ENCODE data around the gene GSG1L.

Gene GSG1L

DNA sequence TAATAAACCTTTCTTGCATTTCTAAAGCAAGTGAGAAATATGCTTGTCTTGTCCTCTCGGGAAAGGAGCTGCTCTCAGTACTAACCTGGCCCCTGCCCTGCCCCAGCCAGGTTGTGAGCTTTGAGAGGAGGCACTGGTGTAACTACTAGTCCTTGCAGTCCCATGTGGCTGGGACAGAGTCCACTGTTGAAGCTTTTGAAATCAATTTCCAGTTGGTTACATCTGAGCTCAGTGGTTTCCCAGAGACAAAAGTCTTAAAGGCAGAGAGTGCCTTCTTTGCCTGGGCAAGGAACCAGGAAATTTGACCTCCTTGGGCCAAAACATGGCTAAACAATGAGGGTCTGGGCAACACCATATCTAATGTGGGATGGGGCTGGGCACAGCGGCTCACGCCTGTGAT, 48.7 kb downstream of the GSG1L start:
- no peak for DNase-seq (ENCODE audit: low read depth)

DNA sequence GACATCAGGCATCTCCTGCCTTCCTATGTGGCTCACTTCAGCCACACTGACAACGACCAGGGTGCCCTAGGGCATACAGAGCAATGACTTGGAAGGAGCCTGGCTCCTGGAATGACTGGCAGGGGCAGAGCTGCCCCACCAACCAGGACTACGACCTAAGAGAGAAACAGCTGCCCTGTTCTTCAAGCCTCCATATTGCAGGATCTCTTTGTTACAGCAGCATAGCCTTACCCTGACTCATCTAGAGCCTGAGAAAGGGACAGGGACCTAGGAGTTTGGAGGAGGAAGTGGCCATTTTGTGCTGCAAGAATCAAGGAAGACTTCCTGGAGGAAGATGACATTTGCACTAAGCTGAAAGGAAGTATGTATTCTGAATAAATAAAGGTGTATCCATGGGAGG, 49.6 kb downstream of the GSG1L start:
- DNase-seq (ENCODE audit: low read depth) = no peak

DNA sequence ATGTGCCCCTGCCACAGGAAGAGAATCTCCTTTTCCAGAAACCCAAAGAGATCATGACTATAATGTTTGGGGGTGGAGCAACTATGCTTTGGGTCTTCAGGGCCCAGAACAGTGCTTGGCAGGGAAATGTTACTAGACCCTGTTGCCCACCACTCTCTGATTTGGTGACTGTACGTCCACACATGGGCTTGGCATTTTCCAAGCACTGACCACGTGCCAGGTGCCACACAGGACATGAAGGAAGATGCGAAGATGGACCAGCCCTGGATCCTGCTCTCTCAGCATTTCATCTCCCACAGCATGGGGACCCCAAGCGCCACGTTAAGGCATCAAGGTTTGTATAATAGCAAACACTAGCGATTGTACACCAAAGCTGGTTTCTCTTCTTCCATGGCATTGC, 50.1 kb downstream of the GSG1L start:
- DNase-seq (ENCODE audit: low read depth) = no peak

DNA sequence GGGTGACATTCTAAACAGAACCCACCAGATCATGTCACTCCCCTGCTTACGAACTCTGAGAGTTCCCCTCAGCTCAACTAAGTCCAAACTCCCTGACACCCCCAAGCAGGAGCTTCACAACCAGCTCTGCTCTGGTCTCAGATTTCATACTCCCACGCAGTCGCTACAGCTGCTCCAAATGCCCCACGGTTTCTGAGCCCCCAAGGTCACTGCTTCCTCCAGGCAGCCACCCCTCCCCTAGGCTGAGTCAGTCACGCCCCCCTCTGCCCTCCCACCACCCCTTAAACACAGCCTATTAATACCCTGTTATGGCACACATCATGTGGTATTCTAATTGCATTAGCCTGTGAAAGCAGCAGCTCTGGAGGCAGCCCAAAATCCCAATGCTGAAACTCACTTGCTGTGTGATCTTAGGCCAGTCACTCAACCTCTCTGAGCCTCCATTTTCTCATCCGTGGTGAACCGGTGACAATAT, 51.5 kb downstream of the GSG1L start:
- DNase-seq (ENCODE audit: low read depth) = no peak

DNA sequence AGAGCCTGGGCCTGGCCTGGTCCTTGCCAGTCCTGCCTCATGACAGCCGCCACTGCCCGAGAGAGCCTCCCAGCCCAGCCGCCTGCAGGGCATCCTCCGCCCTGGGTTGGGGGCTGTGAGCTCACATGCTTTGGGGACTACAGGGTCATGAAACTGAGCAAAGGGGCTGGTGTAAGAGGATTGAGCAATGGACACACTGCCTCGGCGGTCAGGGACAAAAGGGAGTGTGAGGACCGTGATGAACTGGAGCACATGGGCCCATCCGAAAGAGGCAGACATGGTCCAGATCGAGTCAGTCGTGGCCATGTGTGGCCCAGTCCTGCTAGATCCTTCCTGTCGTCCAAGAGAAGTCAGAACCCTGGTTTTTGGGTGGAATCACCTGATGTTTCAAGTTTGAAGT, 52.3 kb downstream of the GSG1L start:
- DNase-seq (ENCODE audit: low read depth) = no peak

DNA sequence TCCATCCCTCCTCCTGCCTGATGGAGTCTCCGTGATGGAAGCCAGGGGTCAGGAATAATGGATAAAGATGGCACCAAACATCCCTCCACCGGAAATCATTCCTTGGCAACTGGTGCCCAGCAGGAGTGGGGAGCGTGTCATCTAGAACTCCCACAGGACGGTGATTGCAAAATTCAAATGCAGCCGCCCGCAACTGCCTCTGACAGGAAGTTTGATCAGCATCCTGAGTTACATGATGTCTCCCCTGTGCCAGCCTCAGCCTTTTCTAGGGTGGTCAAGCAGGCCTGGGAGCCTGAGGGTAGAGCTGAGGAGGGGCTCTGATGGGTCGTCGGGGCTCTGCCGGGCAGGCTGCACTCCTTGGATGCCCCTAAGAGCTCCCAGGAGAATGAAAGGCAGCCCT, 52.8 kb downstream of the GSG1L start:
- no peak for DNase-seq (ENCODE audit: low read depth)

DNA sequence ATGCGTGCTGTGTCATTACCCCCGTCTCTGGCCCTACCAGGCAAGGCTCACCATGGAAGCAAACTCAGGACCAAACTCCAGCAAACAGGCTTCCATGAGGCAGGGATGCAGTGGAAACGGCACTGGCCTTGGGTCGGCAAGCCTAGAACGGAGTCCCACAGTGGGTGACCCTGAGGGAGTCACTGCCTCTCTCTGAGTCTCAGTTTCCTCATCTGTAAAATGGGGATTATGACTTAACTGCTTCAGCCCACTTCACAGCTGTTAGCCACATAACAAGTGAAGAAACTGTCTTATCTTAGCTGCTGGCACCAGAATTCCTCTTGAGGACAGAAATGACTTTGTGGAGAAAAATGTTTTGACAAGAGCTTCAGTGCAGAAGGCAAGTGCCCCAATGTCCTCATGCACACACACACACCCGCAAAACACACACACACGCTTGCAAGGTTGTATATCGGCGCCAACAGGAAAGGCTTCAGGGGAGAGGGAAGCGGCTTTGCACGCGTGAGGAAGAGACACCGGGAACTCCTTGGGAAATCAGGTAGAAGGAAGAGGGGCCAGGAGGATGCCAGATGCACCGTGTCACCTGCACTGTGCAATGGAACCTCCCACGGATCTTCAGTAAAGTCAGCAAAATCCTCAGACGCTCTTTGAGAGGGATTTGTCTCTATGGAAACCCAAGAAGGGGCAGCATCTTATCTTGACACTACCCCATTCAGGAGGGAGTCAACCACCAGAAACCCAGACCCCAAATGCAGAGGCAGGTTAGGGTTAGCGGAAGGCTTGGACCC, 53.7 kb downstream of the GSG1L start:
- no peak for DNase-seq (ENCODE audit: low read depth)

DNA sequence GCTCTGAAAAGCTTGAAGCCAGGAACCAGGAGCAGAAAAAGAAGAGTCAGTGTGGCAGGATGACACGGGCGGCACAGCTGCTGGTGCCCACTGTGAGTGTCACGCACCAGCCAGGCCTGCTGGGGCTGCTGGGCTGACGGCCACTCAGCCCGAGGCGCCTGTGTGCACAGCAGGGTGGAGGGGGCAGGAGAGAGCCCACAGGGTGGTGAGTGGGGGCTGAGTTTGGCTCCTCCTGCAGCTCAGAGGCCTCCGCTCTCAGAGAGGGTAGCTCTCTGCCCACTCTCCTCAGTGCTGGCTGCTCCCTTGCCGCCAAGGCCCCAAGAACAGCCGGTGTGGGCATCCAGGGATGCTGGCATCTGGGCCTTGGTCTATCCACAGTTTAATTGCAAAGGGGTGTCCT, 59.6 kb downstream of the GSG1L start:
- no peak for DNase-seq (ENCODE audit: low read depth)

DNA sequence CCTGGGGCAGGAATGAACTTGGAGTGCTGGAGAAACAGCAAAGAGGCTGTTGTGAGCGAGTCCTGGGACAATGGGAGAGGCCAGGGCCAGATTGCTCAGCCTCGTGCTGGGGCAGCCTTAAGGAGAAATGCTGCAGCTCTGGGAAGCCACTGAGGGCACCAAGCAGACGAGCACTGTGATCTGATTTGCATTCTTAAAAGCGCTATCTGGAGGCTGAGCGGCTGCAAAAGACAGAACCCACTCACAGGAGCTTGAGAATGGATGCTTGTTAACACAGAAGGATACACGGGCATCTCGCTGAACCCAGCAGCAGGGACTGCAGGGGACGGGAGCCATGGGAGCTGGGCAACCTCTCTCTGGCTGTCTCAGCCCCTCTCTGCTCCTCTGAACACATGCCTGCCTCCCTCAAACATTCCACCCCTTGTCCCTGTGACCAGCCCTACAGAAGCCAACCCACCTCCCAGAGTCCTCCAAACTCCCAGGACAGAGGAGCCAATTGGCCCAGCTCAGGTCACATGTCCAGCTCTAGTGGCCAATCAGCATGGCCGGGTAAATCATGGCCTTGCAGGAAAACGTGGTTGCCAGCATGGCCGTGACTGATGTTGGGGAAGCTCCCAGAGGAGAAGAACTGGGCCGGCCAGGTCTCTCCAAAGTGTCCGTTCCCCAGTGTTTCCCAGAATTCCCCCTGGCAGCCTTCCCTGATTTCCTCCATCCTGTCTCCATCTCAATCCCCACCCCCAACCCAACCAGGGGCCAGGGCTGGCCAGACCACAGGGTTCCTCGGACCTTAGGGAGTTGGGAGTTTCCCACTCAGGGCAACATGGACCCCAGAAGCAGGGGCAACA, 60.3 kb downstream of the GSG1L start:
- DNase-seq (ENCODE audit: low read depth) = no peak

DNA sequence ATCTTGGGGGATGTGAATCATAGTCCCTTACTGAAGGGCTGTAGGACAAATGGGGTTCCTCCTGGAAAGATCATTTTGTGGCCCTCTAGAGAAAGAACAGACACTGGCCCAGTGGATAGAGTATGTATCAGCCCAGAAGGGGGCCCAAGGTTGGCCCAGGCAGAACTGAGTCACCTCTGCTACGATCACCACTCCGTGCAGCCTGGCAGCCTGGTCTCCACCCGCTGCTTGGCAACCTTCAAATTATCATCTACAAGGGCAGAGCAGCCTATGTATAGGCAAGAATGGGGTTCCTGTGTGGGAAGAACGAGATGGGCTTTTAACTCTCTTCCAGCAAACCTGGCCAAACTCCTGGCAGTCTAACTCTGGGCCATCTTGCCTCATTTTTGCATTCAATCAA, 61.9 kb downstream of the GSG1L start:
- no peak for DNase-seq (ENCODE audit: low read depth)

DNA sequence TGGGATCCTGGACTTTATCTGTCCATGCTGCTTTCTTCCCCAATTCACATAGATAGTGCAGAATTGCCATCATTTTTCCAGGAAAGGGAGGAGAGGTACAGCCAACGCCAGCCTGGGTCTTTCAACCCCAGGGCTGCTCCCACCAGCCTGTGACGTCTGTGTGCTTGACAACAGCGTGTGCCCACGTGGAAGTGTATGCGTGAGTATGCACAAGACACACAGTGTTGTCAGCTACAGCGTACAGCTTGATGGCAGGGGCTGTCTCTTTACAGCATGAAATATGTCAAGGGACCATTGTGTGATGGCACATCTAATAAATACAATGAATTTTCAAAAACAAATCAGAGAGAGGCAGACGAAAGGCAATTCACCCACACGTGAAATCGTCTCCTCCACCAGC, 62.3 kb downstream of the GSG1L start:
- no peak for DNase-seq (ENCODE audit: low read depth)

DNA sequence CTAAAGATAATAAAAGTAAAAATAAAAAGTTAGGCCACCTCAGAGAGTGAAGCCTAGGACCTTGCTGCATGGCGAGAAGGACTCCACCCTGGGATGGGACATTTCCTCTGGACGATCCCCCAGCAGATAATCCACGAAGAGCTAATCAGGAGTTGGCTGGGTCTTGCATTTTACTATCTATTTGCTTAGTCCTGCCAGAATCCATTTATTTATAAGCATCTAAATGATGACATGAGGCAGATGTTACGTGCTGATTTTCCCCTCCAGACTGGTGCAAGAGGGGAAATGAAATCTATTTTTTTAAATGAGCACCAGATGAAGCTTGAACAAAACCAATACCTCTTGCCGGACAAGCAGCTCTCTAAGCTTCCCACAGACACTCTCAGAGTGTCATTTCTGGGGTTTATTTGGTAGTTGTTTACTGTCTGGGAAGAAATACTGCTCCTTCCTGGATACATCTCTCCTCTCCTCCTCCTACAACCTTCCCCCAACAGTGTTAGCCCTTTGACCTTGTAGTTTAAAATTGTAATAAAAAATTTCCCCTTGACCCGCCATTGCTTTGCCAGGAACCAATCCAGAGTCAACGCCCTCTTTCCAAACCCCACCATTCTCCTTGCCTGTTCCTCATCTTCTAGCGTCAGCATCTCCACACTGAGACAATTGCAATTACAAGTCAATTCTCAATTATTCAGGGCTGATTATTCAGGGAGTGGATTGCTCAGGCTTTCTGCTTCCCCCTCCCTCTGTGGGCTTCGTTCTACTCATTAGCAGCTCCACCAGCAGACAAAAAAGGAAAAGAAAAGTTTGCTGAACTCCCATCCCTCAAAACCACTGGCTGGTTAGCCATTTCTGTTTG, 63.0 kb downstream of the GSG1L start:
- no peak for DNase-seq (ENCODE audit: low read depth)

DNA sequence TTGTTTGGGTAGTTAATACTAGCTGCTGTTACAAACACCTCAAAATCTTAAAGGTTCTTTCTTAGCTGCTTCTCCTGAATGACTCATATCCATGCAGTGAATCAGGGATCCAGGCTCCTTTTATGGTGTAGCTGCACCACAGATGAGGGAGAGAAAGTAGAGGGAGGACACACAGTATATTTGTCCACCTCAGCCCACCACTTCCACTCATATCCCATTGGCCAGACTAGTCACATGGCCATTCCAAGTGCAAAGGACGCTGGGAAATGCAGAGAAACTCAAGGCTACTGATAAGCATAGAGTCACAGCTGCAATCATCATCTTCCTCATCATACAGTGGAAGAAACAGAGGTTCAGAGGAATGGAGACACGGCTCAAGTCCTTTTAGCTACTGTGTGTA, 63.8 kb downstream of the GSG1L start:
- DNase-seq (ENCODE audit: low read depth) = no peak

DNA sequence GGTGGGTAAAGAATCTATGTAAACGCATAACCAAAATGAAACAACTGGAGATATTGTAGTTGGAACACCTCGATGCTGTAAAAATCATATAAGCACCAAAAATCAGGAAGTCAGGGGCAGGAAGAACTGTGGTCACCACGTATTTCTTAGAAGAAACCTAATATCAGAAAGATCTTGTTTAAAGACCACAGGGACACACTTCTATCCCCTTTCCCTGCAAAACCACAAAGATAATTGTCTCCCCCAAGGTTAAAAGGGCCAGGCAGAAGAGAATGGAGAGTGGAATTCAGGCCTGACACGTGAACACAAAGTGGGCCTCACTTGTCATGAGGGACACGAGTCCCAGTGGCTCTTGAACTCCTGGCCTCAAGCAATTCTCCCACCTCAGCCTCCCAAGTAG, 68.1 kb downstream of the GSG1L start:
- DNase-seq (ENCODE audit: low read depth) = no peak

DNA sequence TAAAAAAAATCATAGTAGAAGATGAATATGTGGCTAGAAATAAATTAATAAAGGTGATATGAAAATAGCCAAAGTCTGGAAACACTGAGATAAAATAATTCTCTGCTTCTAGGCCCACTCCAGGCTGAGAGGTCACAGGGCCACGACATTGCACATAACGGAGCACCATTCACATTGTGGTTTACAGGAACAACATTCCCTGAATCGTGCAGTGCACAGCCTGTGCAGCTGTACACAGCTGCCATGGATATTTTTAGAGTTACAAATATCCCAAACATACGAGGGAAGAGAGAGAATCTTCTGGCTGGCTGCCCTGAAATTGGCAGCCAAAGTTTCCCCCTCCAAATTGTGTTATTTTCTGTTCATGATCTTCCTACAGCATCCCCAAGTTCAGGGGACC, 68.8 kb downstream of the GSG1L start:
- DNase-seq (ENCODE audit: low read depth) = no peak

DNA sequence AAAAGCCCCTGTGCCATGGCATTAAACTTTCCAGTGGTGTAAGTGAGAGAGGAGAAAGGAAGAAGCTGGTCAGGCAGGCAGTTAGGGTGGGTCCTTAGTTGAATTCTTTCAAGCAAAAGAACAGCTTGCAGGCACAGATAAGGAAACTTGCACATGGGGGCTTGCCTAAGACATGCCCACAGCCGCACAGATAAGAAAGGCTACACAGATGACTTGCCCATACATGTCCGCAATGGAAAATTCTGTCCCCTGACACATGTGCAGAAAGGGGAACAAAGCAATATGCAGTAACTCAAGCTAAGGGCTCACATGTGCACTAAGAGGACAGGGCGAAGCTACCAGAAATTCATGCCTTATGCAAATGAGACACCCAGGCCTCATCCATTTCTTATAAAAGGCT, 69.9 kb downstream of the GSG1L start:
- no peak for DNase-seq (ENCODE audit: low read depth)

DNA sequence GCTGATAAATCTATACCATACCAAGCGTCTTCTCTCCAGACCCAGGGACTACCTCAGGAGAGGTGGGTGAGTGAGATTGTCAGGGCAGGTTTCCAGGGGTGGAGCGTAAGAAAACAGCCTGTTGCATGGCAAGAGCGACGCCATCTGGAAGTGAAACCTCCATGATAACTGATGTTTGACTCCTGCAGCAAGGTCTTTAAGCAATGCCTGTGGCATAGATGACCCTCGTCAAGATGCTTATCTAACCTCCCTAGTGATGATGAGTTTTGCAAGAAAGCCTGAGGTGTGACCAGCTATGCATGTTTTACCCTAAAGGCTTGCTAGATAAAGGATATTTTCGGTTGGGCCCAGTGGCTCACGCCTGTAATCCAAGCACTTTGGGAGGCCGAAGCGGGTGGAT, 71.6 kb downstream of the GSG1L start:
- no peak for DNase-seq (ENCODE audit: low read depth)

DNA sequence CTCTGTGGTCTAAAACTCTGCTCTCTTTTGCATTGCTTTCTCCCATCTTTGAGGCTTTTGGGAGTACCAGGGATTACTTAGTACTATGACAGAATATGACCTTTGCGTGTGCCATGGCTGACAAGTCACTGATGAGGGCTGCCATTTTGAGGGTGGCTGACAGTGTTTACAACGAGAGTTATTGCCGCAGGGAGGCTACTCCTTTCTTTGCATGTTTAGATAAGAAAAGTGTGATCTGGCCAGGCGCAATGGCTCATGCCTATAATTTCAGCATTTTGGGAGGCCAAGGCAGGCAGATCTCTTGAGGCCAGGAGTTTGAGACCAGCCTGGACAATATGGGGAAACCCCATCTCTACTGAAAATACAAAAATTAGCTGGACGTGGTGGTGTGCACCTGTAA, 77.5 kb downstream of the GSG1L start:
- no peak for DNase-seq (ENCODE audit: low read depth)

DNA sequence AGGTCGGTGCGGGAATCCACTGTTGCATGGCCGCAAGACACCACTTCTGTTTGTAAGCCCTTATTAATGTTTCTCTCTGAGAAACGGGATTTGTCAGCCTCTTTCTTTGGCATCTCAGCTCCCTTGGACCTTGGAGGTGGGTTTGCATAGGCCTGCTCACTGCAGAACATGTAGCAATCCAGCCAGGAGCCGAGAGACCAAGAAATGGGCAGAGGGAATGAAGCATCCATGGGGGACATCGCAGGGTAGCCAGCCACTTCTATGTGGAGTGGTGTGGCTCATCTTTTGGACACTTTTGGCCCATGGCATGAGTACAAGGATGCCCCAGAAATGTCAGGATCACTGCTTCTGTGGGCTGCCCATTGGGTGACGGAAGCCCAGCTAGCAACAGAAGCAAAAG, 79.4 kb downstream of the GSG1L start:
- DNase-seq (ENCODE audit: low read depth) = no peak

DNA sequence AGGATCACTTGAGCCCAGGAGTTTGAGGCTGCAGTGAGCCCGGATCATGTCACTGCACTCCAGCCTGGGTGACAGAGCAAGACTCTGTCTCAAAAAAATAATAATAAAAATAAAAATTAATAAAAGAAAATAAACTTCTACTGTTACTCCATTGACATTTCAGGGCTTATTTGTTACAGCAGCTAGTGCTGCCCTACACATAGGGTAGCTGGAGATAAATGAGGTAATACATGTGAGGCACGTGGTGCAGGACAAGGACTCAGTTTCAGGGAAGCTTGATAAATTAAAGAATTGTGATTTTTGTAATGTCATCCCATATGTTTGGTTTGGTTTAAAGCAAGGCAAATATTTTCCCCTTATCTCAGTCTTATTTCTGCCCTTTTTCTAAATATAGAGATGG, 80.3 kb downstream of the GSG1L start:
- DNase-seq (ENCODE audit: low read depth) = no peak

DNA sequence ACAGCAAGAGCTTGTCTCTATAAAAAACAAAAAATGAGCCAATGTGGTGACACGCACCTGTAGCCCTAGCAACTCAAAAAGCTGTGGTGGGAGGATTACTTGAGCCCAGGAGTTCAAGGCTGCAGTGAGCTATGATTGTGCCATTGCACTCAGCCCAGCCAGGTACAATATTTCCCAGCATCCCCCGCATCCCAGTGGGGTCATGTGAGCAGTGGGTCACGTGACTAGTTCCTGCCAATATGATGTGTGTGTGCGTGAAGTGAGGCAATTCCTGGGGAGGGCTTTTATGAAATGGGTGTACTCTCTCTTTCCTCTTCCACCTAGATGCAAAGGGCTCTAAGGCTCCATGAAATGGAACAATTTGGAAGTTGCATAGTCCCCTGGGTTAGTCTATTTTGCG, 81.3 kb downstream of the GSG1L start:
- no peak for DNase-seq (ENCODE audit: low read depth)

DNA sequence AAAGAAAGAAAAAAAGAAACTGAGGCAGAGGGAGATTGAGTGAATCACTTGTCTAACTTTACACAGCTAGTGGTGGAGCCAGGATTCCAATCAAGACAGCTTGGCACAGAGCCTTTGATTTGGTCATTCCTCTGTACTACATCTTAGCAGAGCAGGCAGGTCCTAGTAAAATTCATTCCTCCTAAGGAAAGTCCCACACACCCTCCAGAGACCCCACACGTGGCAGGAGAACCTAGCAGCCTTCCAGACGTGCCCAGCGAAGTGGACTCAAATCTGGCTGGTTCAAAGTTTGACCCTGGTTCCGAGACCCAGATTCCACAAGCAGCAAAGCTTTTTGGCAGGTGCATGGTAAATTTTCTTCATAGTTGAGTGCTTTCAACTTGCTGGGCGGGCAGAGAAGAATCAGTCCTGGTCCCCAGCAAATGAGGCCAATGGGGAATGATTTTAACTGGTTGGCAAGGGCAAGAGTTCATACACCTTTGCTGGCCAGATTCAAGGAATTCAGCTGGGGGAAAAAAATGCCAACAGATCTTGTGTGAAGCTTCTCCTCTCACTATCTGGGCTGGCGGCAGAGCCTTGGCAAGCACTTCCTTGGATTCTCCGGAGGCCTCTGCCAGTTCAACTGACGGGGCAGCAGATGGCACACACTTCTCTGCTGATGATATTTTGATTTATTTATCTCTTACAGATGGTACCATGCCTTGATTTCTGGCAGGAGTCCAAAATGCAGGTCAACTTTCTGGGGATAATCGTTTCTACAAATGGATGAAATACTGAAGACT, 82.4 kb downstream of the GSG1L start:
- DNase-seq (ENCODE audit: low read depth) = no peak
